Activated CD8-positive, alpha-beta memory T cell treated with anti-CD3 and anti-CD28 coated beads, Interleukin-2, amount 10 ng/mL, durations not matched to agents 7 days and 5 days (primary cell): ENCODE measurements around the gene PLA2G15. TPM values are rescaled to one million over a fixed set of nuclear protein-coding genes. Genes with fewer than 3 reads are reported as not detected.

Experiments
- ATAC-seq: fragments of 150-1000 bp; cut with Tn5 transposase; one replicate; pipeline ENCODE4 v1.10.0; 2021; ENCODE audit warnings: moderate library complexity
- CTCF ChIA-PET: fragments of 350-600 bp; sonication (Branson Sonifier 250); formaldehyde crosslinking; loops from one replicate; lab custom pipeline; 2021; ENCODE audit warnings: antibody characterized with exemption; lab: Charles Lee
- DNase-seq: peaks from one replicate; pipeline ENCODE4 v3.0.0-alpha.2; 2020
- H3K27ac Mint-ChIP-seq: one replicate; pipeline ENCODE4 v1.8.0; 2021; ENCODE audit warnings: mild to moderate bottlenecking, mixed read lengths
- H3K27me3 Mint-ChIP-seq: one replicate; pipeline ENCODE4 v1.8.0; 2021; ENCODE audit warnings: mixed read lengths
- H3K36me3 Mint-ChIP-seq: one replicate; pipeline ENCODE4 v1.8.0; 2021; ENCODE audit warnings: mild to moderate bottlenecking, mixed read lengths
- H3K4me1 Mint-ChIP-seq: one replicate; pipeline ENCODE4 v1.8.0; 2021; ENCODE audit warnings: mixed read lengths
- H3K4me3 Mint-ChIP-seq: one replicate; pipeline ENCODE4 v1.8.0; 2021; ENCODE audit warnings: mild to moderate bottlenecking, moderate library complexity, mixed read lengths
- H3K9me3 Mint-ChIP-seq: one replicate; pipeline ENCODE4 v1.8.0; 2022; ENCODE audit warnings: low read depth, mixed read lengths
- total RNA-seq, 2 experiments: library from RNA; stranded (reverse); gene quantifications; one replicate each; pipeline ENCODE4 v1.2.3, GENCODE V29; 2021

The PLA2G15 gene
- total RNA-seq, 2 experiments from 2014 or later: 8.4 to 9.3 TPM

DNA sequence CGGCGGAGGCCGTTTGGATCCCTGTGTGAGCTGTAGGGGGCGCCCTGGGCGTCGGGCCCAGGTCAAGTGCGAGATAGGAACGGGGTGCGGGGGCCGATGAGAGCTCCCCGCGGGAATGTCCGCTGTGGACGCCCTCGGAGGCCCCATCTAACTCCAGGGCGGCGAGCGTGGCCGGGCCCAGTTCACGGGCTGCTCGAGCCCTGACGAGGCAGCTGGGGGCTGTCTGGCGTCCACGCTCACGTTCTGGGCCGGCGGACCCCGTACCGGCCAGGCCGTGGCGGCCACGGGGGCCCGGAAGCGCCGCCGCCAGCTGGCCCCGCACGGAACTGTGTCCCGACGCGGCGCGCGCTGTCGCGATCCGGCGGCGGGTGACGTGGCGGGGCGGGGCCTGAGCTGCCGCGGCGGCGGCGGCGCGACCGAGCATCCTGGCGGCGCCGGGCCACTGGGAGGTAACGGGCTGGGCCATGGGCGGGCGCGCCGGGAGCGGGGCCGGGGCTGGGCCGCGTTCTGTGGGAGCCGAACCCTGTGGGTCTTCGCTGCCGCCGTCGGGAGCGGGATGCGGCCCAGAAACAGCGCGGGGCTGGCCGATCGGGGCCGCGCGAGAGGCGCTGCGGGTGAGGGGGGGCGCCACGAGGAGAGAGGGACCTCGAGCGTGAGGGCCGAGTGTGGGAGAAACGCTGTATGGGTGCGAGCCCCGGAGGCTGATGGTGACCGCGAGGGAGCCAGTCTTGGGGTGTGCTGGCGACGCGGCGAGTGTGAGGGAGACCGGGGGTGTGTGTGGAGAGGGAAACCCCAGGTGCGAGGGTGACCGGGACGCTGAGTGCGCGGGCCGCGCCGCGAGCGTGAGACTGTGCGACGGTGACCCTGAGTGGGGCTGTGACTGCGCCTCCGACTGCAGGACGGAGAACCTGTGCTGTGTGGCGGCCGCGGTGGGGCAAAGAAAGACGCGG is 19.2 kb downstream of the PLA2G15 start, which contains the start of gene SLC7A6:
TSS of gene SLC7A6 (plus strand) at position 399 of the 950 bp plus-strand sequence. CDS start 10,201 bp downstream, outside the sequence.
- H3K36me3 Mint-ChIP-seq: peaks cover 9% of the 10 kb centered on the region
- H3K27ac Mint-ChIP-seq: peak within 1 kb of the TSS; percentile 98
- DNase-seq: peak; percentile 87
- ATAC-seq: peak; percentile 84
- H3K9me3 Mint-ChIP-seq: no peaks in the 10 kb centered on the region
- CTCF ChIA-PET: interaction anchor here (0.6 to 8.9 kb wide), 37 partner anchors 8 to 409 kb away, joined by 3 to 451 read pairs (median 6); partner anchors contain the start of genes NFATC3, PLA2G15, PRMT7 and SLC7A6OS
- no peaks in the 10 kb centered on the region for H3K27me3 Mint-ChIP-seq
- H3K4me1 Mint-ChIP-seq: peaks cover 53% of the 10 kb centered on the region
- peak within 1 kb of the TSS; percentile 94 for H3K4me3 Mint-ChIP-seq

DNA sequence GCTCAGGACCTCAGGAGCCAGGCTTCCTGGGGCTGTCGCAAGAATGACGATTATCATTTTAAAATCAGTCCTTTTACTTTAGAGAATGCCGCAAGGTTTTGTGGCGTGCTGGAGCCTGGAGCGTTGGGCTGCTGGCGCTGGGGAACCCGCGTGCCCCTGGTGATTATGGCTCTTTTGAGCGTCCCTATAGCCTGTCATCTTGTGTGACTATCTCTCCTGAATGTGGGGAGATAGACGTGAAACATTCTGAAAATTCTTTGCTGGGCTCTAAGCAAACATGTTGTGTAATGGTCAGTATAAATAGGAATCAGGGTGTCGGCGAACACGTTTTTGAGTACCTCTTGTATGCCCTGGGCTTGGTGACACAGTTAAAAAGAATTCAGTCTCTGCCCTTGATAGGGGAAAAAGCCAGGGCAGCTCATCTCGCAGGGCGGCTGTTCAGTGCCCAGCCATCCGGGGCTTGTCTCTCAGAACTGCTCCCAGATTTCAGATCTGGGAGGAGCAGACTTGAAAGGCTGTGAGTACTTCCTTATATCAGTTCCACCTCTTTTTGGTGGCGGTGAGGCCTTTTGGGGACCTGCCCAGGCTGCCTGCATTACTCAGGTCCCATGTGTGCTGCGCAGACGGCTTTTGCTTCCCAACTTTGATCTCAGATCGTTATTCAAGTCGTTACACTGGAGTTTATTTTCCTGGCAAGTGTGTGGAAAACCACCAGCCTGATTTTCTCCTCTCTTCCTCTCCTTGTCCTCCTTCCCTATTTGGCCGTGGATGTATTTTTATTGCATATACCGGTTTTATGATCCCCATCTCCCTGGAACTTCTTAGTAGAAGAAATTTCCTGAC is 20.1 kb downstream of the PLA2G15 start:
- peak overlapping the region; percentile 94 for H3K4me3 Mint-ChIP-seq
- peaks cover 9% of the 10 kb centered on the region for H3K36me3 Mint-ChIP-seq
- no peaks in the 10 kb centered on the region for H3K27me3 Mint-ChIP-seq
- DNase-seq (peak; percentile 62), ATAC-seq (peak; percentile 11)
- H3K4me1 Mint-ChIP-seq: peaks cover 62% of the 10 kb centered on the region
- CTCF ChIA-PET: interaction anchor here (7.0 to 8.9 kb wide), 2 partner anchors 23 to 62 kb away, joined by 200 to 451 read pairs; no protein-coding TSS in a partner anchor
- H3K27ac Mint-ChIP-seq: peak overlapping the region; percentile 93
- H3K9me3 Mint-ChIP-seq: no peaks in the 10 kb centered on the region

DNA sequence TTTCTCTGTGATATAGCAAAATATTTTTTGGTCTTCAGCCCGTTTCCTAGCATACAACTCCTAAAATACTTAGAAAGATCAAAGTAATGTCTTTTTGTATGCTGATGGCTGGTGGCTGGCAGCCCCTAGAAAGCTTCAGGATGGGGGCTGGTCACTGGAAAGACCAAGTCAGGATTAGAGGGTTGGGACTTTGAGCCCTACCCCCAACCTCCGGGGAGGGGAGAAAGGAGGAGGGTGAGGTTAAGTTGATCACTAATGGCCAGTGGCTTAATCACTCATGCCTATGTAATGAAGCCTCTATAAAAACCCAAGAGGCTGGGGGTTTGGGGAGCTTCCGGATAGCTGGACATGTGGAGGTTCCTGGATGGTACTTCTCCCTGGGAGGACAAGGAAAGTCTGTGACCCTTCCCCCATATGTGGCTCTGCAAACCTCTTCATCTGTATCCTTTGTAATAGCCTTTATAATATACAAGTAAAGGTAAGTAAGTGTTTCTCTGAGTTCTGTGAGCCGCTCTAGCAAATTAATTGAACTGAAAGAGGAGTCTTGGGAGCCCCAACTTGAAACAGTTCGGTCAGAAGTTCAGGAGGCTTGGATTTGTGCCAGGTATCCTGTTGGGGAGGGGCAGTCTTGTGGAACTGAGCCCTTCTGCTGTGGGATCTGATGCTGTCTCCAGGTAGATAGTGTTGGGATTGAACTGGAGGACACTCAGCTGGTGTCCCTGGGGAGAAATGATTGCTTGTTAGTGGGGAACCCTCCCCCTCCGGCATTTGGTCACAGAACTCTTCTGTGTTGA is 22.6 kb downstream of the PLA2G15 start:
- CTCF ChIA-PET: interaction anchor here (0.8 to 4.0 kb wide), 3 partner anchors 11 to 17 kb away, joined by 3 to 20 read pairs (median 3); no protein-coding TSS in a partner anchor
- Mint-ChIP-seq H3K9me3 (no peaks in the 10 kb centered on the region), H3K27ac (peak overlapping the region; percentile 36), H3K27me3 (no peaks in the 10 kb centered on the region), H3K4me1 (peaks cover 68% of the 10 kb centered on the region), H3K36me3 (peaks cover 17% of the 10 kb centered on the region), H3K4me3 (no peak overlapping the region)
- DNase-seq (no peak), ATAC-seq (no peak)

DNA sequence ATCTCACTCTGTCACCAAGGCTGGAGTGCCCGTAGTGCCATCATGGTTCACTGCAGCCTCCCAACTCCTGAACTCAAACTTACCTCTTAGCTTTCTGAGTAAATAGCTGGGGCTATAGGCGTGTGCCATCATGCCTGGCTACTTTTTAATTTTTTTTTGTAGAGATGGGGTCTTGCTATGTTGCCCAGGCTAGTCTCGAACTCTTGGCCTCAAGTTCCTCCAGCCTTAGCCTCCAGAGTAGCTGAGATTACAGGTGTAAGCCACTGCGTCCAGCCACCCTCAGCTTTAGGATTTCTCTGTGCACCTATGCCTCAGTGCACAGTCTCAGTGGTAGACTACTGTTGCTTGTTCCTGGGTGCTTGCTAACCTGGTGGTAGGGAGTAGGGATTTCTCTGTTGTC is 24.6 kb downstream of the PLA2G15 start:
- Mint-ChIP-seq H3K4me1 (peaks cover 78% of the 10 kb centered on the region), H3K27me3 (no peaks in the 10 kb centered on the region), H3K4me3 (no peak overlapping the region), H3K9me3 (no peaks in the 10 kb centered on the region), H3K36me3 (peaks cover 33% of the 10 kb centered on the region), H3K27ac (peak overlapping the region; percentile 81)
- DNase-seq: no peak
- CTCF ChIA-PET: interaction anchor here (1.2 to 5.1 kb wide), 4 partner anchors 8 to 59 kb away, joined by 3 to 42 read pairs (median 12); no protein-coding TSS in a partner anchor
- no peak for ATAC-seq

DNA sequence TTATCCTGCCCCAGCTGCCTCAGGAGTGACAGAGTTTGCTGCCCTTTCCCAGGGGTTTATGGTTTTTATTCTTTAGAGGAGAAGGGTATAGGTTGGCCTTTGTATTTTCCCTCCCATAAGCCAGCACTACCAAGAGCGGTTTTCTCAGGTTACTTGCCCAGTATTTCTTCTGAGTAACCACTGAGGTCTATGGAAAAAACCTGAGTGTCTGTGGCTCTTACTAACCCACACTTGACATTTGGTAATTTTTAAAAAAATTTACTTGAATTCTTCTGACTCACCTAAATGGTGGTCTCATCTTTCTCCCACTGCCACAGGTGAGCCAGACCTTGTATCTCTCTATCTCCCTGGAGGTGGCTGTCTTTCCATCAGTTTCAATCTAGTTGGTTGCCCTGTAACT is 25.2 kb downstream of the PLA2G15 start:
- no peaks in the 10 kb centered on the region for H3K9me3 Mint-ChIP-seq
- DNase-seq (no peak), ATAC-seq (peak; percentile 29)
- peak overlapping the region; percentile 81 for H3K27ac Mint-ChIP-seq
- H3K4me3 Mint-ChIP-seq: no peak overlapping the region
- CTCF ChIA-PET: interaction anchor here (1.2 to 5.1 kb wide), 3 partner anchors 8 to 15 kb away, joined by 3 to 42 read pairs (median 20); no protein-coding TSS in a partner anchor
- H3K4me1 Mint-ChIP-seq: peaks cover 83% of the 10 kb centered on the region
- peaks cover 34% of the 10 kb centered on the region for H3K36me3 Mint-ChIP-seq
- H3K27me3 Mint-ChIP-seq: no peaks in the 10 kb centered on the region

DNA sequence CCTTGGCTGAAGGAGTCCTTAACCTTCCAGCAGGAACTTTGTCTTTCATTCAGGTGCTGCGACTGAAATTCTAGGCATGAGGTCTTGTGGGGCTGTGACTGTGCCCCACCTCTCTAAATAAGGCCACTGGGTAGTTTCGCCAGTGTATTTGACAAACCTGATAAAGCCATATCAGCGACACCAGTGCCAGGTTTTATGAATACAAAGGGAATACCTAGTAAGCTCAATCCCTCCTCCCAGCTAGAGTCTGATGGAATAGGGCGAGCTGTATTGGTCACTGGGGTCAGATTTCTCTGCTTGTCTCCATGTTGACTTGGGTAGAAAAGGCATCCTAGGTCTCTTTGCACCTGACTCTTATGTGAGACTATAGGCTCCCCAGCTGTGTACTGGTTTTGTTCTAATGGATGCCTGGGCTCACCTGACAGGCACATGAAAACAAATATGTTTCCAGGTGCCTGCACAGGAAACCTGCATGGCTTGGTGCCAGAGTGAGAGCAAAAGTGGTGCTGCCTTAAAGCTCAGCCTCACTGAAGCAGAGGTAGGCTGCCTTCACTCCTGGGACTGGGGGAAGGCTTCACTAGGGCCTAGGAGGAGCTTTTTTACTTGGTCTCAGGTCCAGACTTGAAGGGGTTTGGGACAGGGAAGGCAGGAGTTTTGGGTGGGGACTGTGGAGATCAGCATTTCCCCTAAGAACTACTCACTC is 27.5 kb downstream of the PLA2G15 start:
- Mint-ChIP-seq H3K36me3 (peaks cover 39% of the 10 kb centered on the region), H3K9me3 (no peaks in the 10 kb centered on the region), H3K4me1 (peaks cover 80% of the 10 kb centered on the region), H3K27me3 (no peaks in the 10 kb centered on the region), H3K27ac (peak overlapping the region; percentile 80), H3K4me3 (no peak overlapping the region)
- ATAC-seq (peak; percentile 16), DNase-seq (no peak)
- CTCF ChIA-PET: interaction anchor here (1.1 to 5.1 kb wide), 7 partner anchors 8 to 55 kb away, joined by 4 to 42 read pairs (median 20); partner anchors contain the start of genes PRMT7, SLC7A6 and SLC7A6OS

DNA sequence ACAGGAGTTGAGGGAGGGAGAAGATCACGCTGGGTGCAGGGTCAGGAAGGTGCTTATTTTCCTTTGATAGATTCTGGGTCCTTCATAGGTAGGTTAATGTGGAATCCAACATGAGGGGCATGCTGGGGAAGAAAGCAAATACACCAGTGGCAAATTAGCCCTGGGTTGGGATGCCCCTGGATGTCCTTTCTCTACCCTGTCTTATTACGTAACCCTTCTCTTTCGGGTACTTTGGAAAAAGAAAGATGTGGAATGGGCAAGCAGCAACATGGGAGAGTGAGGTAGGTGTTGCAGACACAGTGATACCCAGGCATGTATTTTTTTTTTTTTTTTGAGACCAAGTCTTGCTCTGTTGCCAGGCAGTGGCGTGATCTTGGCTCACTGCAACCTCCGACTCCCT is 28.3 kb downstream of the PLA2G15 start:
- H3K27ac Mint-ChIP-seq: peak overlapping the region; percentile 80
- H3K4me3 Mint-ChIP-seq: no peak overlapping the region
- DNase-seq: no peak
- ATAC-seq: no peak
- no peaks in the 10 kb centered on the region for H3K27me3 Mint-ChIP-seq
- H3K4me1 Mint-ChIP-seq: peaks cover 73% of the 10 kb centered on the region
- H3K9me3 Mint-ChIP-seq: no peaks in the 10 kb centered on the region
- H3K36me3 Mint-ChIP-seq: peaks cover 39% of the 10 kb centered on the region
- CTCF ChIA-PET: interaction anchor here (1.1 to 5.1 kb wide), 7 partner anchors 8 to 54 kb away, joined by 4 to 42 read pairs (median 20); partner anchors contain the start of genes PRMT7, SLC7A6 and SLC7A6OS

DNA sequence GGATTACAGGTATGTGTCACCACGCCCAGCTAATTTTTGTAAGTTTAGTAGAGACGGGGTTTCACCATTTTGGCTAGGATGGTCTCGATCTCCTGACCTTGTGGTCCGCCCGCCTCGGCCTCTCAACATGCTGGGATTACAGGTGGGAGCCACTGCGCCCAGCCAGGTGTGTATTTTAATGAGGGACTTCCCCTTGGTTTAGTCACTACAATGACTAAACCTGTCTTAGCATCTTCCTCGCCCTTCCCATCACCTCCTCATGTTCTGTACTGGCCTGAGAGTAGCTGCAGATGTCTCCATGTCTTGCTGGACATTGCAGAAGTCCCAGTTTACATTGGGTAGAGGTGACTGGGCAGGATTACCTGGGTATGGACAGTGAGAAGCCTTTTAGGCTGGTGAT is 28.7 kb downstream of the PLA2G15 start:
- Mint-ChIP-seq H3K4me3 (no peak overlapping the region), H3K27ac (peak overlapping the region; percentile 90), H3K36me3 (peaks cover 38% of the 10 kb centered on the region), H3K27me3 (no peaks in the 10 kb centered on the region), H3K4me1 (peaks cover 72% of the 10 kb centered on the region), H3K9me3 (no peaks in the 10 kb centered on the region)
- DNase-seq (no peak), ATAC-seq (no peak)
- CTCF ChIA-PET: interaction anchor here (1.3 to 5.1 kb wide), 5 partner anchors 10 to 54 kb away, joined by 7 to 42 read pairs (median 29); partner anchors contain the start of gene SLC7A6

DNA sequence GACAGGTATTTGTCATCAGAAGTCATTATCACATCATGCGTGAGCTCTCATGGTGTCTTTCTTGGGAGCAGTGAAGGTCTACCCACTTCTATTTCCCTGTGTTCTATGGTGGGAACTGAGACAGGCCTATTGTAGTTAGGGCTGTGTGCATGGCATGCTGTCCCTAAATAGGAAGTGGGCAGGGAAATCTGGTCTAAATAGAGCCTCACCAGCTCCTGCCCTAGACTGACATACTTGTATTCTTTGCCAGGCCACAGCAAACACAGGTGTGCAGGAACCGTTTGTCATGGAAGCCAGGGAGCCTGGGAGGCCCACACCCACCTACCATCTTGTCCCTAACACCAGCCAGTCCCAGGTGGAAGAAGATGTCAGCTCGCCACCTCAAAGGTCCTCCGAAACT is 29.3 kb downstream of the PLA2G15 start:
- peaks cover 36% of the 10 kb centered on the region for H3K36me3 Mint-ChIP-seq
- CTCF ChIA-PET: interaction anchor here (0.8 to 4.1 kb wide), 6 partner anchors 10 to 53 kb away, joined by 3 to 36 read pairs (median 8); partner anchors contain the start of gene SLC7A6
- peaks cover 67% of the 10 kb centered on the region for H3K4me1 Mint-ChIP-seq
- ATAC-seq (no peak), DNase-seq (no peak)
- no peak overlapping the region for H3K4me3 Mint-ChIP-seq
- H3K27me3 Mint-ChIP-seq: no peaks in the 10 kb centered on the region
- H3K9me3 Mint-ChIP-seq: no peaks in the 10 kb centered on the region
- H3K27ac Mint-ChIP-seq: peak overlapping the region; percentile 90

DNA sequence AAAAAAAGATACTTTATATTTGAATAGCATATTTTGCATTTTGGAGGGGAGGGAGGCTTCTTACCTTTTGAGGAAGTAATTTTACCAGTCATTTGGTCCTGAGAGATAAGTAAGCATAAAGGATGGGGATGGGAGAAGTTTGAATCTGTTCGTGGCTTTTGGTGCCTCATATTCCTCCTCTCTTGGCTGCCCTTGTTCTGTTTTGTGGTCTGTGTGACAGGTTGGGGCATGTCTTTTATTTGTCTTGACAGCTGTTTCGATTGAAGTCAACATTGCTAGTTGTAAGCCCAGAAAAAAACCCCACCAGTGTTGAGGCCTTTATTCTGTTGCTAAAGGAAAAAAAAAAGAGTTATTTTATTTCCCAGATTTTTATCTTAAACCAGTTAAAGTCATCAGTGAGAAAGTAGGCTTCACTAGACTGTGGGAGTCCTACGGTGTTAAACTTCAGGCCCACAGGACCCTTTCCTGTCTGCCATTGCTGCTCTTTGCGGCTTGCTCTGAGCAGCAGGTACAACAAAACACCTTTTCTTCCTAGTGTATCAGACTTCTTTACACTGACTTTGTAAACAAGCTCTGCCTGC is 30.5 kb downstream of the PLA2G15 start:
- CTCF ChIA-PET: interaction anchor here (0.7 to 4.5 kb wide), 11 partner anchors 9 to 80 kb away, joined by 3 to 36 read pairs (median 7); partner anchors contain the start of gene SLC7A6
- no peaks in the 10 kb centered on the region for H3K9me3 Mint-ChIP-seq
- peak; percentile 65 for DNase-seq
- H3K36me3 Mint-ChIP-seq: peaks cover 38% of the 10 kb centered on the region
- peak overlapping the region; percentile 37 for H3K4me3 Mint-ChIP-seq
- no peaks in the 10 kb centered on the region for H3K27me3 Mint-ChIP-seq
- H3K27ac Mint-ChIP-seq: peak overlapping the region; percentile 90
- peaks cover 60% of the 10 kb centered on the region for H3K4me1 Mint-ChIP-seq
- ATAC-seq: peak; percentile 75

DNA sequence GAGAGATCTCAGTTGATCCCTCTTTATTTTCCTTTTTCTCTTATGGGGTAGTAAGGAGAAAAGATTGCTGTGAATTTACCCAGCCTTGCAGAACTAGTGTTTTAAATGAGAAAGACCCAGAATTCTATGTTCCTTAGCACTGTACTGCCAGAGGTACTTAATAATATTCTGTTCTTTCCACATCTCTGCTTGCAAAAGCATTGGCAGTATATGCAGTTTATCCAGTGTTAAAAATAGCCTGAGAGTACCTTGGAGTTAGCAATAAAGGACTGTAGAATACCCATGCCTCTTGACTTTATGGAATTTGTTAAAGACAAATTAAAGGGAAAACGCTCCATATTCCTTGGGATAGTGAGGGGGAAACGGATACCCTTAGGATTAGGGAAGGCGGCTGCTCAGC is 31.1 kb downstream of the PLA2G15 start:
- CTCF ChIA-PET: interaction anchor here (0.7 to 4.5 kb wide), 10 partner anchors 9 to 631 kb away, joined by 3 to 36 read pairs (median 5); partner anchors contain the start of genes CARMIL2 and SLC7A6
- peaks cover 60% of the 10 kb centered on the region for H3K4me1 Mint-ChIP-seq

More for the DNA sequence above, 31.1 kb downstream of the PLA2G15 start:
- Mint-ChIP-seq H3K9me3 (no peaks in the 10 kb centered on the region), H3K4me3 (peak overlapping the region; percentile 37), H3K27ac (peak overlapping the region; percentile 90), H3K27me3 (no peaks in the 10 kb centered on the region), H3K36me3 (peaks cover 40% of the 10 kb centered on the region)
- DNase-seq (no peak), ATAC-seq (no peak)
